NCI-H1417 treated with DMSO at 0.1 percent for 48 hours (cell line): ENCODE results near the gene CIROP.

ENCODE experiments used
- DNase-seq: peaks from one replicate; lab custom pipeline; 2025; lab: John Stamatoyannopoulos, UW

The CIROP gene

GRCh38 chr14:23104591-23105347 lies at the start of gene CIROP:
CIROP (minus strand) TSS chr14:23104989; CDS start chr14:23104920, 69 bp downstream.
- DNase-seq: no peak

GRCh38 chr14:23153851-23154796 lies 49.3 kb upstream of the CIROP start:
- no peak for DNase-seq

- no peak for DNase-seq
These were observed 46.6 kb upstream of the CIROP start for GRCh38 chr14:23151342-23151741.

GRCh38 chr14:23149745-23150144 lies 45.0 kb upstream of the CIROP start:
- no peak for DNase-seq

GRCh38 chr14:23148591-23149249 lies 43.9 kb upstream of the CIROP start:
- no peak for DNase-seq

- DNase-seq: no peak
These were observed 42.9 kb upstream of the CIROP start for GRCh38 chr14:23147676-23148075.

- no peak for DNase-seq
These were observed 42.2 kb upstream of the CIROP start for GRCh38 chr14:23146980-23147379.

GRCh38 chr14:23146351-23146910 lies 41.6 kb upstream of the CIROP start:
- DNase-seq: no peak

GRCh38 chr14:23145794-23146350 lies 41.1 kb upstream of the CIROP start:
- no peak for DNase-seq

GRCh38 chr14:23143911-23144310 lies 39.1 kb upstream of the CIROP start:
- no peak for DNase-seq

GRCh38 chr14:23142826-23143225 lies 38.0 kb upstream of the CIROP start:
- DNase-seq: no peak

GRCh38 chr14:23141706-23142444 lies 37.1 kb upstream of the CIROP start:
- DNase-seq: no peak

- no peak for DNase-seq
These were observed 35.6 kb upstream of the CIROP start for GRCh38 chr14:23140371-23140770.

- no peak for DNase-seq
These were observed 35.1 kb upstream of the CIROP start for GRCh38 chr14:23139874-23140273.

- no peak for DNase-seq
These were observed 33.2 kb upstream of the CIROP start for GRCh38 chr14:23137813-23138535.

- DNase-seq: no peak
These were observed 32.5 kb upstream of the CIROP start for GRCh38 chr14:23137192-23137812.

- DNase-seq: no peak
These were observed 31.9 kb upstream of the CIROP start for GRCh38 chr14:23136566-23137133.

GRCh38 chr14:23132970-23133369 lies 28.2 kb upstream of the CIROP start:
- no peak for DNase-seq

GRCh38 chr14:23131482-23131881 lies 26.7 kb upstream of the CIROP start:
- DNase-seq: no peak

- no peak for DNase-seq
These were observed 26.1 kb upstream of the CIROP start for GRCh38 chr14:23130871-23131270.
